NAMALWA (cell line): Measurements from ENCODE around the gene EGLN1.
A peak's percentile ranks its signal among the peaks of the same experiment; 100 is the strongest.

Experiments used
- DNase-seq: peaks from one replicate; pipeline ENCODE4 v3.0.0-alpha.2; 2015; ENCODE audit warnings: low spot score

EGLN1 gene

GRCh38 chr1:231420959-231421545 is 1.0 kb downstream of the EGLN1 start:
- peak; percentile 54 for DNase-seq

- DNase-seq = peak; percentile 62
Measured at GRCh38 chr1:231420299-231420958, 1.7 kb downstream of the EGLN1 start.

- DNase-seq = peak; percentile 32
Measured at GRCh38 chr1:231419738-231420298, 2.3 kb downstream of the EGLN1 start.

GRCh38 chr1:231419147-231419546 is 2.9 kb downstream of the EGLN1 start:
- DNase-seq = no peak

GRCh38 chr1:231418741-231419107 is 3.4 kb downstream of the EGLN1 start:
- DNase-seq = no peak

GRCh38 chr1:231418101-231418740 is 3.9 kb downstream of the EGLN1 start:
- DNase-seq = no peak

GRCh38 chr1:231417513-231417912 is 4.6 kb downstream of the EGLN1 start:
- DNase-seq = no peak

GRCh38 chr1:231416901-231417300 is 5.2 kb downstream of the EGLN1 start:
- DNase-seq = no peak

- DNase-seq = no peak
Measured at GRCh38 chr1:231415018-231415583, 7.0 kb downstream of the EGLN1 start.

GRCh38 chr1:231414260-231415016 is 7.6 kb downstream of the EGLN1 start:
- no peak for DNase-seq

- no peak for DNase-seq
Measured at GRCh38 chr1:231413749-231414082, 8.4 kb downstream of the EGLN1 start.

- no peak for DNase-seq
Measured at GRCh38 chr1:231411036-231411531, 11.0 kb downstream of the EGLN1 start.

GRCh38 chr1:231410036-231410612 is 12.0 kb downstream of the EGLN1 start:
- DNase-seq = no peak

- no peak for DNase-seq
Measured at GRCh38 chr1:231408528-231409094, 13.5 kb downstream of the EGLN1 start.

- no peak for DNase-seq
Measured at GRCh38 chr1:231407547-231408396, 14.3 kb downstream of the EGLN1 start.

GRCh38 chr1:231407049-231407448 is 15.0 kb downstream of the EGLN1 start:
- DNase-seq = no peak

GRCh38 chr1:231404318-231404717 is 17.8 kb downstream of the EGLN1 start:
- no peak for DNase-seq

GRCh38 chr1:231401478-231401877 is 20.6 kb downstream of the EGLN1 start:
- no peak for DNase-seq

GRCh38 chr1:231397886-231398671 is 24.0 kb downstream of the EGLN1 start:
- no peak for DNase-seq

- DNase-seq = no peak
Measured at GRCh38 chr1:231396643-231397042, 25.4 kb downstream of the EGLN1 start.
